SH-SY5Y (cell line): Measurements from ENCODE around the gene RBBP8NL.

ENCODE experiments used
- GATA2 ChIP-seq: IDR thresholded peaks from 2 replicates; pipeline ENCODE4 v1.6.1; 2011; ENCODE audit warnings: mild to moderate bottlenecking, low read depth, low read length
- GATA3 ChIP-seq: IDR thresholded peaks from 2 replicates; pipeline ENCODE4 v1.6.1; 2011; ENCODE audit warnings: low read depth, mild to moderate bottlenecking, low read length, moderate library complexity

- TF ChIP-seq GATA2 (no peak), GATA3 (no peak)
Measured at GRCh38 chr20:62367136-62367632, 60.2 kb downstream of the RBBP8NL start, which contains the start of gene LAMA5.
